GM18861 (cell line): ENCODE data around the gene RHOF.
A peak's percentile ranks its signal among the peaks of the same experiment; 100 is the strongest.

Source experiments
- ATAC-seq: cut with Tn5 transposase; IDR thresholded peaks from one replicate; pipeline ENCODE4 v1.9.1; 2021; ENCODE audit not compliant: unreplicated experiment

RHOF gene, protein sequence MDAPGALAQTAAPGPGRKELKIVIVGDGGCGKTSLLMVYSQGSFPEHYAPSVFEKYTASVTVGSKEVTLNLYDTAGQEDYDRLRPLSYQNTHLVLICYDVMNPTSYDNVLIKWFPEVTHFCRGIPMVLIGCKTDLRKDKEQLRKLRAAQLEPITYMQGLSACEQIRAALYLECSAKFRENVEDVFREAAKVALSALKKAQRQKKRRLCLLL

GRCh38 chr12:121793440-121793837 is at the start of gene RHOF:
TSS of gene RHOF (minus strand) at chr12:121793688. CDS start at chr12:121793633, 55 bp downstream.
- ATAC-seq, result peak; percentile 1

DNA sequence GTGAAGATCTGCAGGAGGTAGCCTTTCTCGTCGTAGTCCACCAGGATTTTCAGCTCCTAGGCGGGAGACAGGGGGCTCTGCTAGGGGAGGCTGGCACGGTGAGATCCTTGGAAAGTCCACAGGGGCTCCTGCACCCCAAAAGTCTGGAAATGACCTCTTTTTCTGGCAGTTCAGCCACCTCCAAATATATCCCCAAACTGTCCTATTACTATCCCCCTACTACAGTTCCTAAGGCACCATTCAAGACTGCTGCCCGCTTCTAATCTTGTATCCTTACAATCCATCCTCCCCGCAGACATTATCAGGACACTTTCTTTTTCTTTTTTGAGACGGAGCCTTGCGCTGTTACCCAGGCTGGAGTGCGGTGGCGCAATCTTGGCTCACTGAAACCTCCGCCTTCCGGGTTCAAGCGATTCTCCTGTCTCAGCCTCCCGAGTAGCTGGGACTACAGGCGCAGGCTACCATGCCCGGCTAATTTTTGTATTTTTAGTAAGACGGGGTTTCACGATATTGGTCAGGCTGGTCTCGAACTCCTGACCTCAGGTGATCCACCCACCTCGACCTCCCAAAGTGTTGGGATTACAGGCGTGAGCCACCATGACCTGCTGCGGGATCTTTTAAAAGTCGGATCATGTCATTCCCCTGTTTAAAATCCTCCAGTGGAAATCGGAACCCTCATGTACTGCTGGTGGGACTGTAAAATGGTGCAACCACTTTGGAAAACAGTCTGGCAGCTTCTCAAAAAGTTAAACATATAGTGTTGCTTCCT is 46.7 kb upstream of the RHOF start:
- no peak for ATAC-seq

GRCh38 chr12:121839106-121839992 is 45.9 kb upstream of the RHOF start:
- peak; percentile 96 for ATAC-seq

GRCh38 chr12:121838126-121838525 is 44.6 kb upstream of the RHOF start:
- no peak for ATAC-seq

- ATAC-seq, result no peak
Measured at GRCh38 chr12:121837680-121838079, 44.2 kb upstream of the RHOF start.

GRCh38 chr12:121831571-121832245 is 38.2 kb upstream of the RHOF start:
- no peak for ATAC-seq

GRCh38 chr12:121830588-121831265 is 37.2 kb upstream of the RHOF start:
- ATAC-seq, result no peak

- no peak for ATAC-seq
Measured at GRCh38 chr12:121830134-121830533, 36.6 kb upstream of the RHOF start.

- ATAC-seq, result no peak
Measured at GRCh38 chr12:121829250-121829918, 35.9 kb upstream of the RHOF start.

- ATAC-seq, result no peak
Measured at GRCh38 chr12:121828826-121829225, 35.3 kb upstream of the RHOF start.

DNA sequence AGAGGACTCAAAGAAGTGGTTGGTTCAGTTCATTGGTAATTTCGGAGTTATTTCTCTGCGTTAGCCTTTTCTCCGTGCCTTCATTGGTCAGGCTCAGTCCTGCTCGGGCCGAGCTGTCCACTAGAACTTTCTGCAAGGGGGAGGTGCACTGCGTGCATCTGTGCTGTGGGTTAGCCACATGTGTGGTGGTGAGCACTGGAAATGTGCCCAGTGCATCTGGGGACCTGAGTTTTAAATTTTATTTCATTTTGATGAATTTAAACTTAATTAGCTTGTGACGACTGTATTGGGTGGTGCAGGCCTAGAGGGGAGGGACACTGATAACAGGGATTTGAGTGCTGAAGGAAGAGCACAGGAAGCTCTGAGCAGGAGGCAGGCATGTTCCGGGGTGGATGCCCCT is 34.8 kb upstream of the RHOF start:
- ATAC-seq, result no peak

DNA sequence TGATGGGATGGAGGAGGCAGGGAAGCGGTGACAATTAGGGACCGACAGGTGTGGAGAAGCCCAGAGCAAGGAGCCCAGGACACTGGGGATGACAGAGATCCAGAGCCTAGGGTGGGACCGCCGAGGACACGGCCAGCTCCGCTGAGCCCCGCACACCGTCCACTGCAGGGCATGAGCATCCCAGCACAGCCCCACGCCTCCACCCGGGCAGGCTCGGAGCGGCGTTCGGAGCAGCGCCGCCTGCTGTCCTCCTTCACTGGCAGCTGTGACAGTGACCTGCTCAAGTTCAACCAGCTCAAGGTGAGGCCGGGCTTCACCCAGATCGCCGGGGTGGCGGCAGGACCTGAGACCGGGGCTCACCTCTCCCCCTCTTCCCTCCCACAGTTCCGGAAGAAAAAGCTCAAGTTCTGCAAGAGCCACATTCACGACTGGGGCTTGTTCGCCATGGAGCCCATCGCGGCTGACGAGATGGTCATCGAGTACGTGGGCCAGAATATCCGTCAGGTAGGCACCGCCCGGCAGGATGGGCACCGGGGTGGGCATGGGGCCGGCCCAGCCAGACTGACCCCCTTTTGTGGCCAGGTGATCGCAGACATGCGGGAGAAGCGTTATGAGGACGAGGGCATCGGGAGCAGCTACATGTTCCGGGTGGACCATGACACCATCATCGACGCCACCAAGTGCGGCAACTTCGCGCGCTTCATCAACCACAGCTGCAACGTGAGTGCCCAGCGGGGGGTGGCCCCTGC is 34.0 kb upstream of the RHOF start:
- ATAC-seq, result no peak

DNA sequence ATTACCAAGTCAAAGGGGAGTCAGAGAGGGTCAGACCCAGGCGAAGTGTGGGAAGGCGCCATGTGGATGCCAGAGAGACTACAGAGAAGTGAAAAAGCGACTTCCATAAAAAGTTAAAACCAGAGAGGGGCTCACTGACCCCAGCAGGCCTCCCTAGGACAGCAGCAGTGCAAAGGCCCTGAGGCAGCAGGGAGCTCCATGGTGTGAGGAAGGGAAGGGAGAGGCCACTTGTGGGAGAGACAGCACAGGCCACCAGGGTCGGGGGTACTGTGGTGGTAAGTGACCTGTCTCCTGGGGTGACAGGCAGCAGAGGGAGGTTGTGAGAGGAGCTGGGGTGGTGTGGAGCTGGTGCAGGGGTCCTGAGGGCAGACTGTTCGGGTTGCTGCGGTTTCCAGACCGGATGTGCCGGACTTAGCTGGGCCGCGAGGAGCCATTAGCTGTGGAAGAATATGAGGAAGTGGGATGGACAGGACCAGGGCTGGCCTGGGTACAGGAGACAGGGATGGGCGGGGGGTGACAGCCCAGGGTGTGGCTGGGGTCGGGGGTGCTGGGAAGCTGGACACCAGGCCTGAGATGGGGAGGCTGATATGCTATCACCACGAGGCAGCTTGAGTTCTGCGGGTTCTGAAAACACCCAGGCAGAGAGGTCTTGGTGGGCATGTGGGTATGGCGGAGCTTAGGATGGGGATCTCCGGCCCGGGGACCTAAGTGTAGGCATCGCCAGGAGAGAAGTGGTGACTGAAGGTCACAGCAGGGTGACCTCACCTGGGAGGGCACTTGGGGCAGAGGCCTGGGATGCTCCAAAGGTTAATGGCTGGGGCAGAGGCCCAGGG is 33.0 kb upstream of the RHOF start:
- no peak for ATAC-seq

GRCh38 chr12:121825041-121825523 is 31.6 kb upstream of the RHOF start:
- no peak for ATAC-seq

DNA sequence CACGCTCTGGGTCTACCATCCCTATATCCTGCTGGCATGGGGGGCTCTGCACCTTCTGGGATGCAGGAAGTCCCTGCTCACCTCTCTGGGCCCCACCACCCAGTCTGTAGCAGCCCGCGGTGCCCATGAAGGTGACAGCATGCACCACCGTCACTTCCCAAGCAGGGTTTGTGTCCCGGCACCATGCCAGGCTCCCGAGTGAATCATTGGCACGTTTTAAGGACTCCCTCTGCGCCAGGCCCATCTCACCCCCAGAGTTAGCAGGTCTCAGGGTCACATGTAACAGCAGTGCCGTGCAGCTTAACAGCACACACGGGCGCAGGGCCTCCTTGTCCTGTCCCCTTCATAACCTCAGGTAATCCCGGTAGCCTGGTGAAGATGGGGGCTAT is 30.2 kb upstream of the RHOF start:
- ATAC-seq, result no peak

DNA sequence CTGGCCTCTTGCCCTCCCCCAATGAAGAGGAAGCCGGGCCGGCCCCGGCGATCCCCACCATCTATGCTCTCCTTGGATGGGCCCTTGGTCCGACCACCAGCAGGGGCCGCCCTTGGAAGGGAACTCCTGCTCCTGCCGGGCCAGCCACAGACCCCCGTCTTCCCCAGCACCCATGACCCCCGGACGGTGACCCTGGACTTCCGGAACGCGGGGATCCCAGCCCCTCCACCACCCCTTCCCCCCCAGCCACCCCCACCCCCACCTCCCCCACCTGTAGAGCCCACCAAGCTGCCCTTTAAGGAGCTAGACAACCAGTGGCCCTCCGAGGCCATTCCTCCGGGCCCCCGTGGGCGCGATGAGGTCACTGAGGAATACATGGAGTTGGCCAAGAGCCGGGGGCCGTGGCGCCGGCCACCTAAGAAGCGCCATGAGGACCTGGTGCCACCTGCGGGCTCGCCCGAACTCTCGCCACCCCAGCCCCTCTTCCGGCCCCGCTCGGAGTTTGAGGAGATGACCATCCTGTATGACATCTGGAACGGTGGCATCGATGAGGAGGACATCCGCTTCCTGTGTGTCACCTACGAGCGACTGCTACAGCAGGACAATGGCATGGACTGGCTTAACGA is 29.7 kb upstream of the RHOF start:
- ATAC-seq, result no peak

DNA sequence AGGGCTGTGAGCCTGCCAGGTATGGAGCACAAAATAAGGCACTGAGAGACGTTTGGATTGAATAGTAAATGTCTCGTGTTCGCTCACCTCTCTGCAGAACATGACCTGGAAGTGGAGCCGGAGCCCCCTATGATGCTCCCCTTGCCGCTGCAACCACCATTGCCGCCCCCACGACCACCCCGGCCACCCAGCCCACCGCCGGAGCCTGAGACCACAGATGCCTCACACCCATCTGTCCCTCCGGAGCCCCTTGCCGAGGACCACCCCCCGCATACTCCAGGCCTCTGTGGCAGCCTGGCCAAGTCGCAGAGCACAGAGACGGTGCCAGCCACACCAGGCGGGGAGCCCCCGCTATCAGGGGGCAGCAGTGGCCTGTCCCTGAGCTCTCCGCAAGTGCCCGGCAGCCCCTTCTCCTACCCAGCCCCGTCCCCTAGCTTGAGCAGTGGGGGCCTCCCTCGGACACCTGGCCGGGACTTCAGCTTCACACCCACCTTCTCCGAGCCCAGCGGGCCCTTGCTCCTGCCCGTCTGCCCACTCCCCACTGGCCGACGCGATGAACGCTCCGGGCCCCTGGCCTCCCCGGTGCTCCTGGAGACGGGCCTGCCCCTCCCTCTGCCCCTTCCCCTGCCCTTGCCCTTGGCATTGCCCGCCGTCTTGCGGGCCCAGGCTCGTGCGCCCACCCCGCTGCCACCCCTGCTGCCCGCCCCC is 29.1 kb upstream of the RHOF start:
- ATAC-seq, result no peak
